Measurements from ENCODE around the gene PLXNA4.

DNA sequence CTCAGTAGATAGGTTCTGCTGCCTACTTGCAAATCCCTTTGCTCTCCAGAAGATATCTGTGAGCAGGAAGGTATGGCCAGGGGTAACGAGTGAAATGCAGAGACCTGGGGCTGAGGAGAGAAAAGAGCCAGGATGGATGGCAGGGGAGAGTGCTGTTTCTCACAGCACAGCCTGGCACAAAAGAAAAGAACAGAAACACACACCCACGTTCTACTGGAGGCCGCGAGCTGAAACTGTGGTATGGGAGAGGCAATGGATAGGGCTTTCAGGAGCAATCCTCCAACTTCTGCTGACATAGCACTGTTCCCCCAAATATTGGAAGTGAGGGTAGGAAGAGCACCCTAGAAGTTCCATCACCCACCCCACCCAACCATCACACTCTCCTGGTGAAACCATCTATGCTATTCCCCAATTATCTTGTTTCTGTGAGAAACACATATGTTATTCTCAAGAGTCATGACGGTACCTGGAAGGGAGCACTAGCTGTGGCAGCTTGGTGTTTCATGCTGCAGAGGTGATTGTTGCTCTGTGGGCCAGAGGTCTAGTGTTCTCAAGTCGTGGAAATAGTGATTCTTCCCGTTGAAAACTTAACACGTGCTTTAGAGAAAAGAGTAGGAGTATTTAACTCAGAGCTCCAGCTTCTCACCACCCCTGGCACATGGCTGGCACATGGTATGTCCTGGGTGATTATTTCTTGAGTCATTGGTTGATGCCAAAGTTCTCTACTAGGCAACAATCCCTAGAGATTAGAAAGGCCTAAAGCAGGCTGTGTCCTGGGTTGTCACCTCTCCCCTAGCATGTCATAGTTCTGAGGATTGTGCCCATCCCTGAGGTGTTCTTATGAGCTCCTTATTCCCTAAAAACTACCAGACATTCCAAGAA, 198.3 kb downstream of the PLXNA4 start:
- TF ChIP-seq, protein P1, sequence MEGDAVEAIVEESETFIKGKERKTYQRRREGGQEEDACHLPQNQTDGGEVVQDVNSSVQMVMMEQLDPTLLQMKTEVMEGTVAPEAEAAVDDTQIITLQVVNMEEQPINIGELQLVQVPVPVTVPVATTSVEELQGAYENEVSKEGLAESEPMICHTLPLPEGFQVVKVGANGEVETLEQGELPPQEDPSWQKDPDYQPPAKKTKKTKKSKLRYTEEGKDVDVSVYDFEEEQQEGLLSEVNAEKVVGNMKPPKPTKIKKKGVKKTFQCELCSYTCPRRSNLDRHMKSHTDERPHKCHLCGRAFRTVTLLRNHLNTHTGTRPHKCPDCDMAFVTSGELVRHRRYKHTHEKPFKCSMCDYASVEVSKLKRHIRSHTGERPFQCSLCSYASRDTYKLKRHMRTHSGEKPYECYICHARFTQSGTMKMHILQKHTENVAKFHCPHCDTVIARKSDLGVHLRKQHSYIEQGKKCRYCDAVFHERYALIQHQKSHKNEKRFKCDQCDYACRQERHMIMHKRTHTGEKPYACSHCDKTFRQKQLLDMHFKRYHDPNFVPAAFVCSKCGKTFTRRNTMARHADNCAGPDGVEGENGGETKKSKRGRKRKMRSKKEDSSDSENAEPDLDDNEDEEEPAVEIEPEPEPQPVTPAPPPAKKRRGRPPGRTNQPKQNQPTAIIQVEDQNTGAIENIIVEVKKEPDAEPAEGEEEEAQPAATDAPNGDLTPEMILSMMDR (IDR thresholded peaks at IDR 0.05; ENCODE audit: low read depth, low read length), result no peak
- no peak for TF ChIP-seq POLR2A (IDR thresholded peaks at IDR 0.05; ENCODE audit: extremely low read depth, insufficient read length)
- TF ChIP-seq, protein P2, sequence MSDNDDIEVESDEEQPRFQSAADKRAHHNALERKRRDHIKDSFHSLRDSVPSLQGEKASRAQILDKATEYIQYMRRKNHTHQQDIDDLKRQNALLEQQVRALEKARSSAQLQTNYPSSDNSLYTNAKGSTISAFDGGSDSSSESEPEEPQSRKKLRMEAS (IDR thresholded peaks at IDR 0.05; ENCODE audit: low read depth, low read length), result no peak
- no peak for TF ChIP-seq MYC (IDR thresholded peaks at IDR 0.05; ENCODE audit: low read depth, low read length)
